Non-pigmented ciliary epithelial cell (primary cell): Measurements from ENCODE around the gene MIPEP.
"Not testable (repeated sequence)": the region's sequence is repeated elsewhere in the genome, so short reads cannot be mapped to it uniquely, and the experiment has no call there.

Source experiments
- DNase-seq: peaks from one replicate; pipeline ENCODE4 v3.0.0-alpha.2; 2010; ENCODE audit warnings: low read depth

The MIPEP gene

GRCh38 chr13:23748109-23748990, 140.8 kb downstream of the MIPEP start:
- DNase-seq, result no peak

GRCh38 chr13:23746141-23746540, 143.1 kb downstream of the MIPEP start:
- DNase-seq, result not testable (repeated sequence)

GRCh38 chr13:23744315-23744714, 144.9 kb downstream of the MIPEP start:
- no peak for DNase-seq

GRCh38 chr13:23743278-23744076, 145.7 kb downstream of the MIPEP start:
- DNase-seq, result no peak

- DNase-seq, result no peak
Measured at GRCh38 chr13:23741879-23742510, 147.2 kb downstream of the MIPEP start.

- DNase-seq, result no peak
Measured at GRCh38 chr13:23740002-23740401, 149.2 kb downstream of the MIPEP start.

GRCh38 chr13:23739596-23739995, 149.6 kb downstream of the MIPEP start:
- DNase-seq, result no peak

- no peak for DNase-seq
Measured at GRCh38 chr13:23736541-23736940, 152.7 kb downstream of the MIPEP start.

- no peak for DNase-seq
Measured at GRCh38 chr13:23735329-23735728, 153.9 kb downstream of the MIPEP start.

GRCh38 chr13:23731709-23732108, 157.5 kb downstream of the MIPEP start:
- DNase-seq, result no peak

- no peak for DNase-seq
Measured at GRCh38 chr13:23730251-23730650, 158.9 kb downstream of the MIPEP start.

GRCh38 chr13:23729531-23729930, 159.7 kb downstream of the MIPEP start:
- no peak for DNase-seq

GRCh38 chr13:23728807-23729206, 160.4 kb downstream of the MIPEP start:
- DNase-seq, result no peak

GRCh38 chr13:23725922-23726321, 163.3 kb downstream of the MIPEP start:
- DNase-seq, result no peak

- DNase-seq, result no peak
Measured at GRCh38 chr13:23724196-23724970, 164.8 kb downstream of the MIPEP start.

- DNase-seq, result no peak
Measured at GRCh38 chr13:23723471-23723870, 165.7 kb downstream of the MIPEP start.

- DNase-seq, result no peak
Measured at GRCh38 chr13:23722726-23723453, 166.3 kb downstream of the MIPEP start.

GRCh38 chr13:23718996-23719395, 170.2 kb downstream of the MIPEP start:
- no peak for DNase-seq

GRCh38 chr13:23716401-23716800, 172.8 kb downstream of the MIPEP start:
- no peak for DNase-seq

GRCh38 chr13:23715762-23716235, 173.4 kb downstream of the MIPEP start:
- no peak for DNase-seq
